Stimulated activated CD4-positive, alpha-beta T cell treated with anti-CD3 and anti-CD28 coated beads, Interleukin-12 subunit alpha, Interleukin-12 subunit beta, amount 100 ng/mL, for 4 hours (primary cell): ENCODE results near the gene CHRDL2.

Experiments
- DNase-seq: peaks from one replicate; pipeline ENCODE4 v3.0.0-alpha.2; 2020

The CHRDL2 gene

DNA sequence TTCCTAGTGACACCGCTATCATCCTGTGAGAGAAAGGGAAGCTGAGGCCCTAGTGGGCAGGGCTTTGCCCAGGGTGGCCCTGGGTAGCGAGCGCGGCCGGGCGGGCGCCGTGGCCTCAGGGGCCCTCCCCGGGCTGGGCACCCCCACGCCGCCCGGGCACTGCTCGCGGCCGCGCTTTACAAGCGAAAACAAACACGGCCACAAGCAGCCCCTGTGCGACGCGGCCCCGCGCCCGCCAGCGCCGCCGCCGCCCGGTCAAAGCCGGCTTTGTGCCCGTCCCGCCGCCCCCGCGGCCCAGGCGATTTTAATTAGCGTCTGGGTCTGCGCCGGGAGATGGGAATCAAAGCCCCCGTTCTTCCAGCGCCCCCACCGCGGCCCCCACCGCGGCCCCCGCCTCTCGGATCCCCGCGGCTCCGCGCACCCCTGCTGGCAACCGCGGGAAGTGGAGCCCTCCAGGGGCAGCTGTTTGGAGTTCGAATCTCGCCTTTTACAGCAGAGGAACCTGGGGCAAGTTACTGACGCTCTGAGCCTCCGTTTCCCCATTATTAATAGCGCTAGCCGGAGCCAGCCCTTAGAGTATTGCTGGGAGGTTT is 47.9 kb downstream of the CHRDL2 start:
- no peak for DNase-seq

DNA sequence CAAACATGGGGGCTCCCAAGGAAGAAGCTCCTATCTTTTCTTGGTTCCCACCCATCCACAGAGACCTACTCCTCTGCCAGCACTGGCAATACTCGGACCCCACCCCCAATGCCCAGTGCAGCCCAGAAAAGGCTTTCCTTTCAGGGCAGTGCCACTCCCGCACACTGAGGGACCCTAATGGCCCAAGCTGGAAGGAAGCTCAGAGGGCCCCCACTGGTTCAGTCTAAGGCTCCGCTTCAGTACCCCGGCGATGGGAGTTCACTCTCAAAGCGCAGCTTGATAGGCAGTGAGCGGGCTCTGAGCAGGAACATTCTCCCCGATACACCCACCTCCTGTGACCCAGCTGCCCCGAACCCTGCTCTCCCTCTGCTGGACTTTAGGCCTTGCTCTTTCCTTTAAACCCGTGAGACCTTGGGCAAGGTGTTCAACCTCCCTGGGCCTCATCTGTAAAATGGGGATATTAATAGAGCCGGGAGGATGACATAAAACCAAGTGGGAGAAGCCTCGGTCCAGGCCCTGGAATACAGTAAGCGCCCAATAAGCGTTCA is 48.4 kb downstream of the CHRDL2 start:
- no peak for DNase-seq

DNA sequence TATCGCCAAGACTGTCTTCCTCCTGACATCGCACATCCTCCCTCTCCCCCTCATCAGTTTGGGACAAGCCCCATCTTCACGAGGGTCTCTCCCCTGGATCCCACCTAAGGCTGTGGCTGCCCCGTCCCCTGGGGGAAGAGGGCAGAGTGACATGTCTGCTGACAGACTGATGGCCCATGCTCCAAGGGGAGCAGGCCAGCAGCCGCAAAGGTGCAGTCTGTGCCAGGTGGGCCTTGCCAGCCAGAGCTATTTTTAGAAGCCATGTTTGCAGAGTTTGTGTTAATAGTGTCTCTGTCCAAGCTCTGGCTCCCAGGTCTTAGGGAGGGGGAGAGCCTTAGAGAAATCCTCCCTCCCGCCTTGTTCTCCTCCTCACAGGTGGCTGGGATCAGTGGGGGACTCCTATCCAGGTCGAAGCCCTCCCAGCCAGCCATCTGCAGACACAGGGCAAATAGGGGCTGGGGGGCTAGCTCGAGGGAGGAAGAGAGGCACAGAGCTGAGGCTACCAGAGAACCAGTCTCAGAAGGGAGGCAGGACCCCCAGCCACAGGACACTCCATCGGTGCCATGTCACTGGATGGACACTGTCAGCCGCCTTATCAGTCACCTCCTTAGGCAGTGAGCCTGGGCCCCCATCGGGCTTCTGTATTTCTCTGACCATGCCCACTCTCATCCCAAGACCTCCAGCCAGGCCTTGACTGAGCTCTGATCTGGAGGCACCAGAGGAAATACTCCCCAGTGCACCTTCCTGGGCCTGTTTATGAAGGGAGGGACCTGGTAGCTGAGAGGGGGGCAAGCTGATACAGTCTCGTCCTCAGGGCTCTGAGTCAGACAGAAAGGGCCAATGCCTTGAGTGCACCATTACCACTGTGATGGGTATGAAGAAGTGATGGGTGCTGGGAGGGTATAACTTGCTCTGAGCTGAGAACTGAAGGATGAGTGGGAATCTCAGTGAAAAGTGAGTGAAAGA is 49.3 kb downstream of the CHRDL2 start:
- DNase-seq = no peak

DNA sequence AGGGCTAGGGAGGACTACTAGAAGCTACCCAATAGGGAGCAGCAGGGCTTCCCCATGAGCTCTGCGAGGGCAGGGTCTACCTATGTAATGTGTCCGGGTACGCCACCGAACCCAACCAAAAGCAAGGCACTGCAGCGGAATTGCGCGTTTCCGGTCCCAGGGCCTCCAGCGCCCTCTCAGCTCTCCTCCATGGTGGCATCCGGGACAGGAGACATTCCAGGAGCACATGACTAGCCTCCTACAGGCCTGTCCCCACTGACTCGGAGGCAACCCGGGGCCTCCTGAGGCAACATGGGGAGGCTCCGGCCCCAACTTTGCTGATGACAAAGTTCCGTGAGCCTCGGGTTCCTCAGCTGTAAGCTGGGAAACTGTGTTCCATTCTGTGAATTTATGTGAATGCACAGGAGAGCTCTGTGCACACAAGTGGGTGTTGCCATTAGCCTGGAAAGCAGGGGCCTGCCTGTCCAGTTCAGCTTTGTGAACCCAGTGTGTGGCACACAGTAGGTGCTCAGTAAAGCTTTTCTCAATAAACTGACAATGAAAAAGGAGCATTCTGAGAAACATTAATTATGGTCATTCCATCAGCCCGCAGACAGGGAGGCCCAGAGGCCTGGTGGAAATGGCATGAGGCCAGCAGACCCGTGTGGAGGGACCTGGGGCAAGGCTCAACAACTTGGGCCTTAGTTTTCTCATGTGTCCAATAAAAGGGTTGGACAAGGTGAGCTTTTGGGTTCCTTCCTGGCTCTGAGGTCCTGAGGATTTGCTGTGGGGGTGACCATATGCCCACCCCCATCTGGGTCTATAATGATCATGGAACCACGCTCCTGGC is 50.3 kb downstream of the CHRDL2 start:
- DNase-seq = no peak

DNA sequence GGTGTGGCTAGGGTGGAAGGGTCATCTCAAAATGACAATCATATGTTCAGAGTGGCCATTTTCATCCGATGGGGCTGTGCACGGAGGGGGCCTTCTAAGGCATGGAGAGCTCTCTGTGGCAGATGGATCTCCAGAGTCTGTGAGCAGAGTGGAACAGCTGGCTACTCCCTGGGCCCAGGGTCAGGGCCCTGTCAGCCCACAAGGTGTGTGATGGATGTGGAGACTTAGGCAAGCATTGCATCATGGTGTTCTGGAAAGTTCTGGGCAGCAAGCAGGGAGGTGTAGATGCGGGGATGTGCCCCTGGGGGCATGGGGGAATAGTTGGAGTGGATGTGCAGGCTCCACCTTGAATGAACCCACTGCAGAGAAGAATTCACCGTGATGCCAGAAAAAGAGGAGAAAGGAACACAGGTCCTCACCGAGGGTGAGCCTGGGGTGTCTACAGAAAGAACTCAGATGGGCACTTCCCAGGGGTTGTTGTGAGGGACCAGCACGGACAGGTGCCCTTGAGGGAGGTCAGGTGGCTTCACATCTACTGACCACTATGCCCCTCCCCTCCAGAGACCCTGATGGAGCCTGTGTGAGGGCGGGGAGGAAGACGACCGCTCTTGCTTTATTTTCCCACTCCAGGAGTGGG is 51.1 kb downstream of the CHRDL2 start:
- DNase-seq = no peak

DNA sequence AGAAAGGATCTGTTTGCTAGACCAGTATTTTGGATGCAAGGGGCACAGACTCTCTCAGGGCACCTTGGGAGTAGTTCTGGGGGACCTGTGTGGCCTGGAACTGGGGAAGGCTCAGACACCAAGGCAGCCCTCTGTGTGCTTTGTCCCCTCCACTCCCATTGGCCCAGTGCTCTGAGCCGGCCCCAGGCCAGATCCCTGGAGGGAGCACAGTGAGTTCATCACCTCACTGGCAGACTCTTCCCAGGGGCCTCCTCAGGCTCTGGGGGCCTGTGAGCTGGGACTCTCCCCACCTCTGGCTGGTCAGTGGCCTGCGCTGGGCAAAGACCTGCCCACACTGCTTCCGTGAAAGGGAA is 51.7 kb downstream of the CHRDL2 start:
- DNase-seq = no peak

DNA sequence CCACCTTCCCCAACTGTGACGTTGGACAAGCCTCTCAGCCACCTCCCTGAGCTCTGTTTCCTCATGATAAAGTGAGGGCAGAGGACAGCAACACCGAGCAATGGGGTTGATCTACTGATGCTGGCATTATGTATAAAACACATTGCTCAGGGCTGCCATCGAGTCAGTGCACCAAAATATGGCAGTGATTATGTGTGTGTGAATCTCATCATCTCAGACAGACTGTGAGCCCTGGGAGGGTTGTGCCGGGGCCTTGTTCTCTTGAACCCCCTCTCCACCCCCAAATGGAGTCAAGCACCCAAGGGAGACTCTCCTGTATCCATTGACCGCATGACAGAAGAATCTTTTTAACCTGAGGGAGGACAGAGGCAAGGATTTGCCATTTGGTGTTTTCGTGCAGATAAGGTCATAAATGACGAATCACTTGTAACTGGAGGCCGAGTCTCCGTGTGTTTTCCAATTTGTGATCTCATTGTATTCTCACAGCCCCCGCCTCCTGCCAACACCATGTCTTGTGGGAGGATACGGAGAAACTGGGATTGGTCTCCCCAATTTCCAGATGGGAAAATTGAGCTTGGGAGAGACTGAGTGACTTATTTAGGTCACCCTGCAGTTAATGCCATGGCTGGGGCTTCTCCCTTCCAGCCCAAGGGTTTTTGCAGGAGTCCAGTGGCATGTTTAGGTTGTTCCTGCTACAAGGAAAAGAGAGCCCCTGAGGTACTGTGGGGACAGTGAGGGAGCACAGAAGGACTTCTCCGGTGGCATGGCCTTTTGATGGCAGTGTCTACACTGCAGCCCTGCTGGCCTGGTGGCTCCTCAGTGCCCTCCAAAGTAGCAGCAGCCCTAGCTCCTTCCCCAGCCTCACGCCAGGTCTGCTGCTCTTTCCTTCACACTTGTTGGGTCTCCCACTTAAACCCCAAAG is 52.4 kb downstream of the CHRDL2 start:
- no peak for DNase-seq

DNA sequence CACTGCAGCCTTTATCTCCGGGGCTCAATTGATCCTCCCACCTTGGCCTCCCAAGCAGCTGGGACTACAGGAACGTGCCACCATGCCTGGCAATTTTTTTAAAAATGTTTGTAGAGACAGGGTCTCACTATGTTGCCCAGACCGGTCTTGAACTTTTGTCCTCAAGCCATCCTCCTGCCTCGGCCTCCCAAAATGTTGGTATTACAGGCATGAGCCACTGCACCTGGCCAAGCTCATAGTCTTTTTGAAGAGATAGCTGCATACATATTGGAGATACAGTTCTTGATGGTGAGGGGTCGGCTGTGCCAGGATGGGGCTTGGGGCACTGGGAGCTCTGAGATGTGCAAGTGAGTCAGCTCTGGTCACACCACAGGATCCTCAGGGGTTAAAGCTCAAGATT is 53.2 kb downstream of the CHRDL2 start:
- no peak for DNase-seq

DNA sequence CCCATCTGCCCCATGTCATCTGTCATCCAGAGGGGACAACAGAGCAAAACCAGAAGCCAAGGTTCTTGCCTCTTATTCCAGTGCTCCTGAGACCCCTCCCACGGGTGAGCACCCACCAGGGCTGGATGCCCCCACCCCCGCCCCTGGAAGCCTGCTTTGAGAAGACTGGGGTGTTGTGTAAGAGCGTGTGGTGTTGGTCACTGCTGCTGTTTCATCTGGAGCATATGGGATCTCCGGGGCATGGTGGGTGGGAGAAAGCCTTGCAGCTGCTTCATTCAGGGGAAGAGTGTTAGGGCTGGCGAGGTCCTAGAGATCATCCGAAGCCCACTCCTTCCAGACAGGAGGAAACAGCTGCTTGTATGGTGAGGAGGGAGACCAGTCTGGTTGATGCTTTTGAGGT is 54.1 kb downstream of the CHRDL2 start:
- DNase-seq = no peak

DNA sequence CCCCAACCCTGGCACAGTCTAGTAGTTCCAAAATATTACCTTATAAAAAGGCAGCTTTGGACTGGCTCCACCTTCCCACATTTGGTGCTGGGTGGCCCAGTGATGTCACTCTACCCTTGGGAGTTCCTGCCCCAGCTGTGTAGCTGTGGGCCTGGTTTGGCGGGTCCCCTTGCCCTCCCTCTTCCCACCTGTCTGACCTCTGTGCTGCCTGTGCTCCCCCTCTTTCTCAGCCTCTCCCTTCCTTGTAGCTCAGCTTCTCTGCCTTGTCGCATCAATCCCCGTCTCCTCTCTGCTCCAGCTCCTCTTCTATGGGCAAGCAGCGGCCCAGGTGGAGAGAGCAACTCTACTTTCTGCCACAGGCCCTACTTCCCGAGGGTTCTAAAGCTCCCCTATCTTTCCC is 54.6 kb downstream of the CHRDL2 start:
- DNase-seq = no peak

DNA sequence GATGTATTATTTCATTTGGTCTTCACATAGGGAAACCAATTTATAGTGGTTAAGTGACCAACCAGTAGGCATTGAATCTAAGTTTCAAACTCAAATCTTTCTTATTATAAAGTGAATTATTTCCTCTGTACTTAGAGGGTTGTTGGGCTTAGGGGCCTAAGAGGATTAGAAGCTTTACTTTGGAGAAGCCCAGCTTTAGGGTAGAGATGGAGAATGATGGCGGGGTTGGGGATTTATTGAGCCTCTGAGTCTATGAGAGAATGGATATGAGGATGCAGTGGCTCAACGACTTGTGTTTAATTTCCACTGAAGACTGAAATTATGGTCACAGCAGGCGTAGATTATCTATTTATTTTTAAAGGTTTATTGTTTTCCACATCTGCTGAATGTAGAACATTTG is 55.5 kb downstream of the CHRDL2 start:
- no peak for DNase-seq

DNA sequence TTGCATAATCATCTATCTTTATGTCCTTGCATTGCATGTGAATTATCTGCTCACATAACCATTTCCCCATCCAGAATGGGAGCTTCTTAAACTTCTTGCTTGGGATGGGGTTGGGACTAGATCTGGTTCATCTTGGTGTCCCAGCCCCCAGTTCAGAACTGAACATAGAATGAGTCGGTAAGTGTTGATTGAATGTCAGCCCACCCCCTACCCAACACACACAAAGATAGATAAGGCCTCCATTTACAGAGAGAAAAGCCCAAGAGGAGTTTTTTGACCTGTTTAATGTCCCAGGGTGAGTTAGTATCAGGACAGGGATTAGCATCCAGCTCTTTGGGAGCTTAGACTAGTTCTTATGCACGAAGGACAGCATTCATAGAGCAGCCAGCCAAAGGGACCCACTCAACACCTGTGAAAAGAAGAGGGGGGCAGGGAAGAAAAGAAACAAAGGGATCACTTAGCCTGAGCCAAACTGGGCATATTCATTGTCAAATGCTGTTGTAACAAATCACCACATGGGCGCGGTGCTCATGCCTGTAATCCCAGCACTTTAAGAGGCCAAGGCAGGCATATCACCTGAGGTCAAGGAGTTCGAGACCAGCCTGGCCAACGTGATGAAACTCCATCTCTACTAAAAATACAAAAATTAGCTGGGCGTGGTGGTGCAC is 57.4 kb downstream of the CHRDL2 start:
- DNase-seq = no peak

DNA sequence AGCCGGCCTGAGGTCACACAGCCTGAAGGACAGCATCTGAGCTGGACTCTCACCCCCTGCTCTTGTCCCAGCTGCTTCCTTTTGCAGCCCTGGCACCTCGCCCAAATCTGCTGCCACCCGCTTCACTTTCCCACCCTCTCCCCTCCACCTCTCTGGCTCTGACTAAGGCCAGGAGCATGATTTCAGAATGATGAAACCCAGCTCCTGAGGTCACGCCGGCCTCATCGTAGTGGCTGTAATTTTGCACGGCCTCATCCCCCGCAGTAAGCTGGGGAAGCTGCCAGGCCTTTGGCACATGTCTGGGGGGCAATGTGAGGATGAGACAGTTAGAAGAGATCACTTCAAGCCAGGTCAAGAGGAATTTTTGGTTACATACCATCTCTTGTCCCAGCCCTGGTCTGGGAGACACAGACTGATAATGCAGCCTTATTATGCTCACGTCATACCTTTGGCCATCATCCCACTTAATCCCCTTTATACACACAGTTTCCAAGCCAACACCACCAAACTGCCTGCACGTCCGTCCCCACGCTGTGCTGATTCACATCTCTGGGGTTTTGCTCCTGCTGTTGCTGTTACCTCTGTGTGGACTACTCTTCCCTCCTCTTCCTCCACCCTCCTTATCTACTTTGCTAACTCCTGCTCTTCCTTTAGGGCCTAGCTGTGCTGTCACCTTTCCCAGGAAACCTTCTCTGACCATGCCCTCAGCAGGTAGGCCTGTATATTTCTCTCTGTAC is 58.1 kb downstream of the CHRDL2 start:
- DNase-seq = no peak

DNA sequence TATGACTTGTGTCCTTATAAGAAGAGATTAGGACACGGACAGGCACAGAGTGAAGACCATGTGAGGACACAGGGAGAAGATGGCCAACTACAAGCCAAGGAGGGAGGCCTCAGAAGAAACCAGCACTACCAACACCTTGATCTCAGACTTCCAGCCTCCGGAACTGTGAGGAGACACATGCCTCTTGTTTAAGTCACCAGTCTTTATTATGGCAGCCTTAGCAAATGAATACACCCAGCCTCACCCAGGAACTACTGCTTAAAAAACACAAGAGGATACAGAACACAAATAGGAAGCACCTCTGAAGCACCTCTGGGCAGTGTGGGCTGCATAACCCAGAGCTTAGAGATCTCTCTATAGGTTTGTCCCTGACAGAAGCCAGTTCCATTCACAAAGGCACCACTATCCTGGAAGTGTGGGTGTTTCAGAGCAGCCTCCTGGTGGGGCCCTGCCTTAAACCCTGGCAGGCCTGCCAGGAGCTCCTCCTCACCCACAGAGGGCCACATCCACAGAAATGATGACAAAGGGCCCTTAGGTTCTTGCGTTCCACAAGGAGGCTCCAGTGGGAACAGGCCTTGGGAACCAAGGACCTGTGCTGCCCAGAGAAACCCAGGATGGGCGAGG is 58.8 kb downstream of the CHRDL2 start:
- no peak for DNase-seq

DNA sequence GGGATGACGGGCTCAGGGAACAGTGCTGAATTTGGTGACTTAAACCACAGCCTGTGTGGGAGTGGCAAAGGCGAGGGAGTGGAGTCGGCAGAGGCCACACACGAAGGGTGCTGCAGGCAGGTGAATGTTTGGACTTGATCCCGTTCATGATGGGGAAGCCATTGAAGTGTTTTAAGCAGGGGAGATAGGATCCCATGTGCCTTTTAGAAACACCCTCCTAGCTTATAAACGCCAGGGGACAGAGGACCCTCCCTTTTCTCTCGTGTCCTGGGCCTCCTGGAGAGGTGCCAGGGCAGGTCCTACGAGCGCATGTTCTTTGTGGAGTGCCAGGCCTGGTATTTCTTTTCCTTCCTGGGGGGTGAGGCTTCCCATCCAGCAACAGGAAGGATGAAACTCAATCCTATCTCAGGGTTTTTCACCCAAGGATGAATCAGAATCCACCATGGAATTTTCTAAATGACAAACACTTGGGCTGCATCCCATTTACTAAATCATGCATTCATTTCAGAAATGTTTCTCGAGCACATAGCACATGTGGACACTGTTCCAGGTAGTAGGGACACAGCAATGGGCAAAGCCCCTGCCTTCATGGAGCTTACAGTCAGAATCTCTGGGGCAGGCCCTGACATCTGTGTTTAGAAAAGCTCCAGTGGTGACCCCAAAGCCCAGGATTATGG is 59.6 kb downstream of the CHRDL2 start:
- DNase-seq = no peak

DNA sequence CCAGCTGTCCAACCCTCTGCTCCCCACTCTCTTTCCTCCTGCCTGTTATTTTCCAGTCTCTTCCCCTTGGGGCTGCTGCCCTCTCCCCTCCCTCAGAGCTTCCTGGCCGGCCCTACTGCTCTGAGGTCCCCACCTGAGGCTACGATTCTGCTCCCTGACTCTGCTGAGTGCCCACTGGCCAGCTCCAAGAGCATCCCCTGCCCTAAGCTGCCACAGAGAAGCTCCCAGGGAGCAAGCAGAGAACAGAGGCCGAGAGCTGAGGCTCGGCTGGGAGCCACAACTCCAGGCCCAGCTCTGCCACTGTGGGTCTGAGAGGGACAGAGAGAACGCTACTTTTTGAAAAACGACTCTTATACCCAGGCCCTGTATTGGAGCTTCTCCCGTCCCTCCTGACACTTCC is 61.1 kb downstream of the CHRDL2 start:
- DNase-seq = no peak

DNA sequence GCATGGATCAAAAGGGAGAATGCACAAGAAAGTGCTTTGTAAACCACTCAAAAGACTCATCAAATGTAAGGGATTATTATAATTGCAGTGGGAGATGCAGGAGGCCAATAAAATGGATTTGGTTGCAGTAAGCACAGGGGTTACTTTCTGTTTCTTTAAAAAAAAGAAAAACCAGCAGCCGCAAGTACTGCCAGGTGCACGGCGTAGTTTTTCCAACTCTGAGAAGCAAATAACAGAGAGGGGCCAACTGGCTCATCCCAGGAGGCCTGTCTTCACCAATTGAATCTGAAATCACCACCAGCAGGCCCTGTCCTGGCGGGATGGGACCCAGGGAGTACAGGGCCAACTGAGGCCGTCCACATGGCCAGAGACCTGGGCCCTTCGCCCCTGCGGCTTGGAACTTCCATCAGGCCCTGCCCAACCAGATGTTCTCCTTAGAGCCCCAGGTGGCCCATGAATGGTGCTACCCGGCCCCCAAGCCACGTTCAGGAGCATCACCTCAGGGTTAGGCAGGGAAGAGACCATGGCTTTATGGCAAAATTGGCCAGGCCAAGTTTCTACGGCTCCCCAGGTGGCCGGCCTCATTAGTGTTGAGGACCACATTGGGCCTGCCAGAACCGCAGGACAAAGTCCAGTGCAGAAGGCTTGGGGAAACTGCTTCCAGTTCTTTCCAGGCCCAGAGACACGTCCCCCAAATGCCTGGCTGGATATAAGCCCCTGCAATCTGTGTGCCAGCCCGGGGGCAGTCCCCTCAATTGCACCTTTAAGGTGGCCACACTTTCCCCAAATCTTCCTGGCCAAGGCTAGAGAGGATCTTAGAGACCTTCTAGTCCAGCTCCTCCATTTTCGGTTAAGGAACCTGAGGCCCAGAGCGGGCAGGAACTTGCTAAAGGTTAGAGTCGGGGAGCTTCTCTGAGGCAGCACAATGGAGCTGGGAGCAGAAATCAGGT is 61.7 kb downstream of the CHRDL2 start:
- no peak for DNase-seq

DNA sequence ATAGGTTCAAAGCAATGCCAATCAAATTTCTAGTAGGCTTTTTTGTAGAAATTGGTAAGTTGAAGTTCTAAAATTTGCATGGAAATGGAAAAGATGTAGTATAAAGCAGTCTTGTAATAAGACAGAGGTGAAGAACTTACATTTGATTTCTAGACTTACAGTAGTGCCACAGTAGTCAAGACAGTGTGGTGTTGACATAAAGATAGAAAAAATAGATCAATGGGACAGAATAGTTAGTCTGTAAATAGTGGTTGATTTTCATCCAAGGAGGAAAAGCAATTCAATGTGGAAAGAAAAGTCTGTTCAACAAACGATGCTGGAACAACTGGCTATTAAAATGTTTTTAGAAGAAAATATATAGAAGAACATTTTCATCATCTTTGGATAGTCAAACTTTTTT is 67.9 kb downstream of the CHRDL2 start:
- DNase-seq = no peak
